CD14-positive monocyte (primary cell): Measurements from ENCODE around the gene BLVRB. TPM values are rescaled to one million over a fixed set of nuclear protein-coding genes. Genes with fewer than 3 reads are reported as not detected.

Experiments
- DNase-seq, 3 donors: peaks; one replicate each; pipeline ENCODE4 v3.0.0-alpha.2; 2011 to 2022
- H2AFZ ChIP-seq: 2 replicates; pipeline ENCODE4 v1.6.0; 2012; ENCODE audit warnings: mild to moderate bottlenecking, low read depth, low read length, inconsistent platforms; ENCODE audit not compliant: insufficient read depth, poor library complexity, severe bottlenecking
- H3K27ac ChIP-seq, 2 donors: 1 replicate in 1 of 2; 2 replicates in 1 of 2; pipeline ENCODE4 v1.5.1; 2012 to 2013; ENCODE audit warnings: low read length in 2 of 2, control low read depth in 1 of 2, inconsistent platforms in 1 of 2, low read depth in 1 of 2, mild to moderate bottlenecking in 1 of 2
- H3K27me3 ChIP-seq, 2 donors: one replicate each; pipeline versions ENCODE4 v1.6.0 to v1.6.1; 2011 to 2013; ENCODE audit warnings: low read length in 2 of 2; ENCODE audit not compliant: control insufficient read depth in 2 of 2, insufficient read depth in 2 of 2
- H3K36me3 ChIP-seq, 2 donors: replicated peaks in 1 of 2; 1 replicate in 1 of 2; 2 replicates in 1 of 2; pipeline versions ENCODE4 v1.5.1 to v1.6.1; 2012 to 2013; ENCODE audit warnings: low read length in 2 of 2, control low read depth in 1 of 2, inconsistent platforms in 1 of 2, mild to moderate bottlenecking in 1 of 2; ENCODE audit not compliant: insufficient read depth in 2 of 2, control insufficient read depth in 1 of 2
- H3K4me1 ChIP-seq, 2 donors: 1 replicate in 1 of 2; 2 replicates in 1 of 2; pipeline versions ENCODE4 v1.5.1 to v1.6.1; 2012 to 2013; ENCODE audit warnings: low read length in 2 of 2, control low read depth in 1 of 2, inconsistent platforms in 1 of 2, mild to moderate bottlenecking in 1 of 2, moderate library complexity in 1 of 2; ENCODE audit not compliant: insufficient read depth in 2 of 2, control insufficient read depth in 1 of 2
- H3K4me2 ChIP-seq: replicated peaks from 2 replicates; pipeline ENCODE3; 2012; ENCODE audit warnings: low read length, moderate library complexity, mild to moderate bottlenecking; ENCODE audit not compliant: poor library complexity, severe bottlenecking; ENCODE audit errors: extremely low read depth
- H3K4me3 ChIP-seq, 3 experiments: fragments of 200-600 bp in 1 of 3; sonication (generic) in 1 of 3; replicated peaks in 1 of 3; 1 replicate in 2 of 3; 2 replicates in 1 of 3; pipeline ENCODE4 v1.5.1; 2011 to 2013; ENCODE audit warnings: low read length in 3 of 3, mild to moderate bottlenecking in 3 of 3, control low read depth in 2 of 3, low read depth in 2 of 3, inconsistent platforms in 1 of 3, moderate library complexity in 1 of 3
- H3K79me2 ChIP-seq: 2 replicates; pipeline ENCODE4 v1.6.0; 2012; ENCODE audit warnings: mild to moderate bottlenecking, control low read depth, inconsistent platforms, low read length, moderate library complexity; ENCODE audit not compliant: insufficient read depth
- H3K9ac ChIP-seq: 2 replicates; pipeline ENCODE4 v1.6.0; 2017; ENCODE audit warnings: low read length, mild to moderate bottlenecking; ENCODE audit not compliant: insufficient read depth, poor library complexity, severe bottlenecking
- H3K9me3 ChIP-seq, 2 donors: replicated peaks in 1 of 2; 1 replicate in 1 of 2; 2 replicates in 1 of 2; pipeline versions ENCODE4 v1.5.1 to v1.6.1; 2012 to 2013; ENCODE audit warnings: low read length in 2 of 2, control low read depth in 1 of 2; ENCODE audit not compliant: control insufficient read depth in 1 of 2, insufficient read depth in 1 of 2
- H4K20me1 ChIP-seq: 2 replicates; pipeline ENCODE4 v1.6.0; 2012; ENCODE audit warnings: mild to moderate bottlenecking, low read length, control low read depth, moderate library complexity; ENCODE audit not compliant: insufficient read depth
- H3K27ac Mint-ChIP-seq, 7 donors: one replicate each; pipeline ENCODE4 v1.8.0; 2020; ENCODE audit warnings: mild to moderate bottlenecking in 7 of 7, mixed read lengths in 7 of 7, moderate library complexity in 6 of 7, inconsistent platforms in 2 of 7
- H3K27me3 Mint-ChIP-seq, 3 donors: one replicate each; pipeline ENCODE4 v1.8.0; 2021 to 2022; ENCODE audit warnings: low read depth in 3 of 3, mild to moderate bottlenecking in 3 of 3, mixed read lengths in 3 of 3, moderate library complexity in 3 of 3, inconsistent platforms in 1 of 3
- H3K36me3 Mint-ChIP-seq, 2 donors: one replicate each; pipeline ENCODE4 v1.8.0; 2020; ENCODE audit warnings: mixed read lengths in 2 of 2, inconsistent platforms in 1 of 2, mild to moderate bottlenecking in 1 of 2
- H3K4me1 Mint-ChIP-seq: one replicate; pipeline ENCODE4 v1.8.0; 2020; ENCODE audit warnings: mild to moderate bottlenecking, mixed read lengths
- H3K4me3 Mint-ChIP-seq, 2 donors: one replicate each; pipeline ENCODE4 v1.8.0; 2020; ENCODE audit warnings: mild to moderate bottlenecking in 2 of 2, mixed read lengths in 2 of 2, moderate library complexity in 1 of 2
- H3K9me3 Mint-ChIP-seq, 7 donors: one replicate each; pipeline ENCODE4 v1.8.0; 2020 to 2022; ENCODE audit warnings: mixed read lengths in 7 of 7, mild to moderate bottlenecking in 6 of 7, moderate library complexity in 6 of 7, inconsistent platforms in 2 of 7
- WGBS: methylation state at CpG from one replicate; pipeline ENCODE4 v1.1.5; 2013; ENCODE audit warnings: missing lambda C conversion rate; ENCODE audit not compliant: insufficient coverage; 5-methylcytosine and 5-hydroxymethylcytosine counted together
- intact Hi-C, 2 donors: fragments of 100-400 bp; cut with micrococcal nuclease; formaldehyde crosslinking; loops; one replicate each; pipeline versions ENCODE4 v1.15.0 to v1.15.1; 2023
- polyA plus RNA-seq, 3 donors: library from polyadenylated mRNA; depleted of rRNA in 1 of 3; unstranded in 2 of 3; stranded (reverse) in 1 of 3; fragments of 300-500 nt in 2 of 3; fragments of >200 nt in 1 of 3; fragmentation: Illumina TruSeq in 2 of 3; gene quantifications; 1 replicate in 2 of 3; 2 replicates in 1 of 3; pipeline ENCODE4 v1.2.3, GENCODE V29; 2012 to 2021
- TF ChIP-seq, protein P1 (sequence below): fragments of 200-600 bp; IDR thresholded peaks from one replicate; pipeline ENCODE4 v1.8.0; 2022; ENCODE audit warnings: antibody characterized with exemption, mild to moderate bottlenecking

Gene BLVRB
- polyA plus RNA-seq, 3 donors: 299 to 625 (median 601) TPM

- Histone ChIP-seq H3K4me2 (peak overlapping the region; percentile 71), H3K4me3 (peak overlapping the region; percentile 58 to 90 (median 90)), H3K4me1 (peaks cover 33 to 50% of the 10 kb centered on the region in 2 donors), H3K27ac (peak overlapping the region; percentile 88 to 90), H3K36me3 (peaks cover 12 to 13% of the 10 kb centered on the region in 2 donors), H3K79me2 (peaks cover 37% of the 10 kb centered on the region), H3K9me3 (no peaks in the 10 kb centered on the region), H3K9ac (peak overlapping the region; percentile 85), H2AFZ (peak overlapping the region; percentile 68), H4K20me1 (peaks cover 22% of the 10 kb centered on the region), H3K27me3 (no peaks in the 10 kb centered on the region)
- peak; percentile 80 to 89 (median 86) for DNase-seq
- WGBS: 2% methylated on average over 53 of the region's 56 CpGs
- peaks cover 14 to 15% of the 10 kb centered on the region in 2 donors for H3K36me3 Mint-ChIP-seq
- TF ChIP-seq, protein P1, sequence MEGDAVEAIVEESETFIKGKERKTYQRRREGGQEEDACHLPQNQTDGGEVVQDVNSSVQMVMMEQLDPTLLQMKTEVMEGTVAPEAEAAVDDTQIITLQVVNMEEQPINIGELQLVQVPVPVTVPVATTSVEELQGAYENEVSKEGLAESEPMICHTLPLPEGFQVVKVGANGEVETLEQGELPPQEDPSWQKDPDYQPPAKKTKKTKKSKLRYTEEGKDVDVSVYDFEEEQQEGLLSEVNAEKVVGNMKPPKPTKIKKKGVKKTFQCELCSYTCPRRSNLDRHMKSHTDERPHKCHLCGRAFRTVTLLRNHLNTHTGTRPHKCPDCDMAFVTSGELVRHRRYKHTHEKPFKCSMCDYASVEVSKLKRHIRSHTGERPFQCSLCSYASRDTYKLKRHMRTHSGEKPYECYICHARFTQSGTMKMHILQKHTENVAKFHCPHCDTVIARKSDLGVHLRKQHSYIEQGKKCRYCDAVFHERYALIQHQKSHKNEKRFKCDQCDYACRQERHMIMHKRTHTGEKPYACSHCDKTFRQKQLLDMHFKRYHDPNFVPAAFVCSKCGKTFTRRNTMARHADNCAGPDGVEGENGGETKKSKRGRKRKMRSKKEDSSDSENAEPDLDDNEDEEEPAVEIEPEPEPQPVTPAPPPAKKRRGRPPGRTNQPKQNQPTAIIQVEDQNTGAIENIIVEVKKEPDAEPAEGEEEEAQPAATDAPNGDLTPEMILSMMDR: peak; percentile 94
- H3K27ac Mint-ChIP-seq: peak overlapping the region; percentile 89 to 95 (median 93)
- intact Hi-C loops: loop anchor here (1.0 to 10.0 kb wide), 3 partner anchors 23 to 116 kb away; partner anchors contain the start of genes BLVRB (in 1 of the 2) and SERTAD3 (in 1 of the 2)
- H3K27me3 Mint-ChIP-seq: peaks cover 1 to 6% (median 1%) of the 10 kb centered on the region in 3 donors
- H3K9me3 Mint-ChIP-seq: no peaks in the 10 kb centered on the region
- peak overlapping the region; percentile 87 to 91 for H3K4me3 Mint-ChIP-seq
- H3K4me1 Mint-ChIP-seq: peaks cover 44% of the 10 kb centered on the region
Measured at GRCh38 chr19:40420766-40421765, 44.5 kb downstream of the BLVRB start.

DNA sequence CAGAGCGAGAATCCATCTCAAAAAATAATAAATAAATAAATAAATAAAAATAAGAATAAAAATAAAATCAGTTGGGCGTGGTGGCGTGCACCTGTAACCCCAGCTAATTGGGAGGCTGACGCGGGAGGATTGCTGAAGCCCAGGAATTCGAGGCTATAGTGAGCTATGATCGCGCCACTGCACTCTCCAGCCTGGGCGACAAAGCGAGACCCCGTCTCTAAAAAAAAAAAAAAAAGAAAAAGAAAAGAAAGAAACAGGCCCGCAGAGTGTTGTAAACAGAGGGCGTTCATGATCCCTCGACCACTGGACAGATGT is 45.1 kb downstream of the BLVRB start:
- peaks cover 12 to 13% of the 10 kb centered on the region in 2 donors for H3K36me3 ChIP-seq
- peaks cover 0 to 3% (median 0%) of the 10 kb centered on the region in 7 donors for H3K9me3 Mint-ChIP-seq
- H3K4me3 ChIP-seq: peak overlapping the region; percentile 58 to 90 (median 90)
- H3K9me3 ChIP-seq: no peaks in the 10 kb centered on the region
- H4K20me1 ChIP-seq: peaks cover 22% of the 10 kb centered on the region
- H2AFZ ChIP-seq: peak overlapping the region; percentile 68
- peaks cover 14 to 15% of the 10 kb centered on the region in 2 donors for H3K36me3 Mint-ChIP-seq
- TF ChIP-seq, protein P1: no peak
- peak overlapping the region; percentile 87 to 91 for H3K4me3 Mint-ChIP-seq
- peaks cover 40 to 55% of the 10 kb centered on the region in 2 donors for H3K4me1 ChIP-seq
- 63% methylated on average over 13 of the region's 14 CpGs for WGBS
- H3K27ac ChIP-seq: peak overlapping the region; percentile 88 to 90
- peak overlapping the region; percentile 89 to 95 (median 93) for H3K27ac Mint-ChIP-seq
- H3K79me2 ChIP-seq: peaks cover 37% of the 10 kb centered on the region
- intact Hi-C loops: loop anchor here (1.0 to 10.0 kb wide), 3 partner anchors 24 to 116 kb away; partner anchors contain the start of genes BLVRB (in 1 of the 2) and SERTAD3 (in 1 of the 2)
- H3K4me1 Mint-ChIP-seq: peaks cover 50% of the 10 kb centered on the region
- H3K27me3 Mint-ChIP-seq: peaks cover 1 to 6% (median 4%) of the 10 kb centered on the region in 3 donors
- peak overlapping the region; percentile 71 for H3K4me2 ChIP-seq
- DNase-seq: no peak
- H3K9ac ChIP-seq: peak overlapping the region; percentile 85
- H3K27me3 ChIP-seq: no peaks in the 10 kb centered on the region
